LNCaP clone FGC (cell line): Measurements from ENCODE around the gene TMPO.

Experiments
- DNase-seq: peaks from one replicate; pipeline ENCODE4 v3.0.0-alpha.2; 2011; ENCODE audit warnings: low read depth
- H3K4me3 ChIP-seq: 2 replicates; pipeline ENCODE4 v1.5.1; 2011; ENCODE audit warnings: mild to moderate bottlenecking, low read depth, low read length, control low read depth
- TF ChIP-seq, protein P1 (sequence below): IDR thresholded peaks from 2 replicates; pipeline ENCODE4 v1.5.1; 2012; ENCODE audit warnings: mild to moderate bottlenecking; ENCODE audit not compliant: control insufficient read depth, insufficient read depth; ENCODE audit errors: extremely low read depth

TMPO gene

GRCh38 chr12:98514982-98515286, 456 bp upstream of the TMPO start:
- peak overlapping the region; percentile 98 for H3K4me3 ChIP-seq
- DNase-seq, result no peak
- TF ChIP-seq, protein P1, sequence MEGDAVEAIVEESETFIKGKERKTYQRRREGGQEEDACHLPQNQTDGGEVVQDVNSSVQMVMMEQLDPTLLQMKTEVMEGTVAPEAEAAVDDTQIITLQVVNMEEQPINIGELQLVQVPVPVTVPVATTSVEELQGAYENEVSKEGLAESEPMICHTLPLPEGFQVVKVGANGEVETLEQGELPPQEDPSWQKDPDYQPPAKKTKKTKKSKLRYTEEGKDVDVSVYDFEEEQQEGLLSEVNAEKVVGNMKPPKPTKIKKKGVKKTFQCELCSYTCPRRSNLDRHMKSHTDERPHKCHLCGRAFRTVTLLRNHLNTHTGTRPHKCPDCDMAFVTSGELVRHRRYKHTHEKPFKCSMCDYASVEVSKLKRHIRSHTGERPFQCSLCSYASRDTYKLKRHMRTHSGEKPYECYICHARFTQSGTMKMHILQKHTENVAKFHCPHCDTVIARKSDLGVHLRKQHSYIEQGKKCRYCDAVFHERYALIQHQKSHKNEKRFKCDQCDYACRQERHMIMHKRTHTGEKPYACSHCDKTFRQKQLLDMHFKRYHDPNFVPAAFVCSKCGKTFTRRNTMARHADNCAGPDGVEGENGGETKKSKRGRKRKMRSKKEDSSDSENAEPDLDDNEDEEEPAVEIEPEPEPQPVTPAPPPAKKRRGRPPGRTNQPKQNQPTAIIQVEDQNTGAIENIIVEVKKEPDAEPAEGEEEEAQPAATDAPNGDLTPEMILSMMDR, result no peak

DNA sequence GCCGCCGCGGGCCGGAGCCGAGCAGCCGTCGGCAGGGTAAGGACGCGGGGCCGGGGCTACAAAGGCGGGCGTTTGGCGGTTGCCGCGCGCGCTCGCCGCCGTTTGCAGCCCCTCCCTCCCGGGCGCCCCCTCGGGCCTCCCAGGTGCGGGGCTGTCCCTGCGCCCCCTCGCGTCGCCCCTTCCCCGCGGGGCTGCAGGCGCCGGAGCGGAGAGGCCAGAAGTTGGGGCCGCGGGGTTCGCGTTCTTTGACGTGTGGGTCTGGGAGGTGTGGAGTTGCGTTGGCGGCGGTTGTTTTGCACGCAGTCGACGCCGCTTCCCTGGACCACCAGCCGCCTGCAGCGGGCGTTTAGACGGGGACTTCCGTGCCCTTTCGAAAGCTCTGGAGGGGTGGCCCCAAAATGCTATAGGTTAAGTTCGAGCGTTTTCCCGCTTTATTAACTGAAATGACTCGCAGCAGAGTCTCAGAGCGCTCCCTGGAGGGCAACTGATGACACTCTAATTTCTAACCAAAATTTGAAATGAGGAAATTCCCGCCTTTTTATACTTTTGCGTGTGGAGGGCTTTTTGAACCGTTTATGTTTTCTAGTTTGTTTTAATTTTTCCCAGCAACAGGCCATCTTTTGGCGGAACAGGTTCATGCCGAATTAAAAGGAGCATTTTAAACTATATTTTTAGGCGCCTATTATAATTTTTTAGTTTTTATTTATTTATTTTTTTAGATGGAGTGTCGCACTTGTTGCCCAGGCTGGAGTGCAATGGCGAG, 902 bp downstream of the TMPO start:
- TF ChIP-seq, protein P1, result peak; percentile 73
- peak overlapping the region; percentile 98 for H3K4me3 ChIP-seq
- peak; percentile 65 for DNase-seq

GRCh38 chr12:98519257-98519907, 4.0 kb downstream of the TMPO start:
- H3K4me3 ChIP-seq, result no peak overlapping the region
- TF ChIP-seq, protein P1, result no peak
- DNase-seq, result no peak

- DNase-seq, result no peak
- no peak overlapping the region for H3K4me3 ChIP-seq
- TF ChIP-seq, protein P1, result no peak
Measured at GRCh38 chr12:98530068-98530467, 14.7 kb downstream of the TMPO start.

DNA sequence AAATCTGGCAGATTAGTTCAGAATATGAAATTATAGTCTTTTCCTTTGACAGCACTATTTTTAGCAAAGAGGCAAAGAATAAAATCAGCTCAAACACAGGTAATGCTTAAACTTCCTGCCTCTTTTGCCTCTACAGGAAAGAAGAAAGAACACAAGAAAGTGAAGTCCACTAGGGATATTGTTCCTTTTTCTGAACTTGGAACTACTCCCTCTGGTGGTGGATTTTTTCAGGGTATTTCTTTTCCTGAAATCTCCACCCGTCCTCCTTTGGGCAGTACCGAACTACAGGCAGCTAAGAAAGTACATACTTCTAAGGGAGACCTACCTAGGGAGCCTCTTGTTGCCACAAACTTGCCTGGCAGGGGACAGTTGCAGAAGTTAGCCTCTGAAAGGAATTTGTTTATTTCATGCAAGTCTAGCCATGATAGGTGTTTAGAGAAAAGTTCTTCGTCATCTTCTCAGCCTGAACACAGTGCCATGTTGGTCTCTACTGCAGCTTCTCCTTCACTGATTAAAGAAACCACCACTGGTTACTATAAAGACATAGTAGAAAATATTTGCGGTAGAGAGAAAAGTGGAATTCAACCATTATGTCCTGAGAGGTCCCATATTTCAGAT, 17.4 kb downstream of the TMPO start:
- peak; percentile 27 for DNase-seq
- TF ChIP-seq, protein P1, result peak; percentile 50
- no peak overlapping the region for H3K4me3 ChIP-seq

- TF ChIP-seq, protein P1, result no peak
- H3K4me3 ChIP-seq, result no peak overlapping the region
- no peak for DNase-seq
Measured at GRCh38 chr12:98533723-98534251, 18.4 kb downstream of the TMPO start.
